DND-41 (cell line): Measurements from ENCODE around the gene LIMK2.

Experiments used
- ATAC-seq: fragments of 200-7000 bp; cut with Tn5 transposase; 3 replicates; pipeline ENCODE4 v1.9.1; 2021; ENCODE audit warnings: low read depth; ENCODE audit not compliant: insufficient read depth
- DNase-seq: peaks from one replicate; pipeline ENCODE4 v3.0.0-alpha.2; 2020
- H2AFZ ChIP-seq: 2 replicates; pipeline ENCODE4 v1.6.0; 2012; ENCODE audit warnings: low read depth, low read length
- H3K27ac ChIP-seq: 2 replicates; pipeline ENCODE4 v1.5.1; 2012; ENCODE audit warnings: low read length, inconsistent platforms
- H3K27me3 ChIP-seq: fragments of 200-600 bp; sonication (generic); 2 replicates; pipeline ENCODE4 v1.6.0; 2012; ENCODE audit warnings: low read length, mild to moderate bottlenecking, inconsistent platforms; ENCODE audit not compliant: insufficient read depth, poor library complexity
- H3K36me3 ChIP-seq: 2 replicates; pipeline ENCODE4 v1.5.1; 2012; ENCODE audit warnings: low read length, inconsistent platforms; ENCODE audit not compliant: insufficient read depth
- H3K4me1 ChIP-seq: 2 replicates; pipeline ENCODE4 v1.5.1; 2012; ENCODE audit warnings: mild to moderate bottlenecking, low read length; ENCODE audit not compliant: insufficient read depth
- H3K4me2 ChIP-seq: 2 replicates; pipeline ENCODE4 v1.6.0; 2012; ENCODE audit warnings: mild to moderate bottlenecking, moderate library complexity, low read length, inconsistent platforms; ENCODE audit not compliant: insufficient read depth
- H3K4me3 ChIP-seq, 2 experiments: fragments of 200-600 bp in 1 of 2; shearing (Covaris generic) in 1 of 2; 2 replicates each; pipeline ENCODE4 v1.5.1; 2012 to 2016; ENCODE audit warnings: inconsistent platforms in 2 of 2, low read length in 2 of 2, mild to moderate bottlenecking in 2 of 2, low read depth in 1 of 2, moderate library complexity in 1 of 2
- H3K79me2 ChIP-seq: 2 replicates; pipeline ENCODE4 v1.6.0; 2012; ENCODE audit warnings: low read length, inconsistent platforms; ENCODE audit not compliant: insufficient read depth
- H3K9ac ChIP-seq: 2 replicates; pipeline ENCODE4 v1.6.0; 2012; ENCODE audit warnings: low read depth, mild to moderate bottlenecking, inconsistent platforms, low read length, moderate library complexity
- H3K9me3 ChIP-seq: 2 replicates; pipeline ENCODE4 v1.5.1; 2012; ENCODE audit warnings: low read length, moderate library complexity, mild to moderate bottlenecking, inconsistent platforms; ENCODE audit not compliant: insufficient read depth, severe bottlenecking
- H4K20me1 ChIP-seq: 2 replicates; pipeline ENCODE4 v1.6.0; 2012; ENCODE audit warnings: low read length; ENCODE audit not compliant: insufficient read depth
- EZH2 ChIP-seq: IDR thresholded peaks from 3 replicates; pipeline ENCODE4 v1.6.1; 2012; ENCODE audit warnings: borderline replicate concordance, low read depth, mild to moderate bottlenecking, moderate library complexity, low read length, inconsistent platforms; ENCODE audit not compliant: severe bottlenecking
- TF ChIP-seq, protein P1 (sequence below): IDR thresholded peaks from 2 replicates; pipeline ENCODE4 v1.5.1; 2012; ENCODE audit warnings: borderline replicate concordance, low read length, moderate library complexity, mild to moderate bottlenecking; ENCODE audit not compliant: poor library complexity, severe bottlenecking; ENCODE audit errors: extremely low read depth

The LIMK2 gene

DNA sequence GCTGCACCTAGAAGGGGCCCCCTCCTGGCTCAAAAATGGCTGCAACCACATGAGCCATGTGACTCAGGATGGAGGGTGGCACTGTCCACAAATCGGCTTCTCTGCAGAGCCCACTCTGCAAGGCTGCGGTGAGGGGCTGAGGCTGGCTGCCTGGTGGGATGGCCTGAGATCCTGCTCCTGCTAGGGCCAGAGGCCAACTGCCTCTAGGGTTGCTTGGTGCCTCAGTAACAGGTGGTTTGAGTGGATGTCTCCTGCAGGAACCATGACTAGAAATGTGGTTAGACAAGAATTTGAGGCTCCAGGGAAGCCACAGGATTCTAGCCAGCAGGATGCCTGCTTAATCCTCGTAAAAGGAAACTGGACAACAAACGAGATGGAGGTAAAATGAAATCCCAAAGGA lies 116.9 kb downstream of the LIMK2 start:
- H2AFZ ChIP-seq, result no peak overlapping the region
- no peak overlapping the region for H3K4me3 ChIP-seq
- peaks cover 65% of the 10 kb centered on the region for H4K20me1 ChIP-seq
- peaks cover 42% of the 10 kb centered on the region for H3K79me2 ChIP-seq
- no peak for ATAC-seq
- no peak overlapping the region for H3K4me2 ChIP-seq
- H3K27ac ChIP-seq, result no peak overlapping the region
- no peaks in the 10 kb centered on the region for H3K27me3 ChIP-seq
- DNase-seq, result no peak
- H3K9ac ChIP-seq, result no peak overlapping the region
- H3K9me3 ChIP-seq, result no peaks in the 10 kb centered on the region
- no peak for TF ChIP-seq EZH2
- TF ChIP-seq, protein P1, sequence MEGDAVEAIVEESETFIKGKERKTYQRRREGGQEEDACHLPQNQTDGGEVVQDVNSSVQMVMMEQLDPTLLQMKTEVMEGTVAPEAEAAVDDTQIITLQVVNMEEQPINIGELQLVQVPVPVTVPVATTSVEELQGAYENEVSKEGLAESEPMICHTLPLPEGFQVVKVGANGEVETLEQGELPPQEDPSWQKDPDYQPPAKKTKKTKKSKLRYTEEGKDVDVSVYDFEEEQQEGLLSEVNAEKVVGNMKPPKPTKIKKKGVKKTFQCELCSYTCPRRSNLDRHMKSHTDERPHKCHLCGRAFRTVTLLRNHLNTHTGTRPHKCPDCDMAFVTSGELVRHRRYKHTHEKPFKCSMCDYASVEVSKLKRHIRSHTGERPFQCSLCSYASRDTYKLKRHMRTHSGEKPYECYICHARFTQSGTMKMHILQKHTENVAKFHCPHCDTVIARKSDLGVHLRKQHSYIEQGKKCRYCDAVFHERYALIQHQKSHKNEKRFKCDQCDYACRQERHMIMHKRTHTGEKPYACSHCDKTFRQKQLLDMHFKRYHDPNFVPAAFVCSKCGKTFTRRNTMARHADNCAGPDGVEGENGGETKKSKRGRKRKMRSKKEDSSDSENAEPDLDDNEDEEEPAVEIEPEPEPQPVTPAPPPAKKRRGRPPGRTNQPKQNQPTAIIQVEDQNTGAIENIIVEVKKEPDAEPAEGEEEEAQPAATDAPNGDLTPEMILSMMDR, result no peak
- peaks cover 93% of the 10 kb centered on the region for H3K36me3 ChIP-seq
- H3K4me1 ChIP-seq, result no peaks in the 10 kb centered on the region
